HG03354 (cell line): ENCODE measurements around the gene ZNF680.
"Not testable (repeated sequence)": the region's sequence is repeated elsewhere in the genome, so short reads cannot be mapped to it uniquely, and the experiment has no call there.

ENCODE experiments used
- ATAC-seq: cut with Tn5 transposase; IDR thresholded peaks from one replicate; pipeline ENCODE4 v1.9.1; 2021; ENCODE audit warnings: mild to moderate bottlenecking; ENCODE audit not compliant: unreplicated experiment, poor library complexity, severe bottlenecking

ZNF680 gene

DNA sequence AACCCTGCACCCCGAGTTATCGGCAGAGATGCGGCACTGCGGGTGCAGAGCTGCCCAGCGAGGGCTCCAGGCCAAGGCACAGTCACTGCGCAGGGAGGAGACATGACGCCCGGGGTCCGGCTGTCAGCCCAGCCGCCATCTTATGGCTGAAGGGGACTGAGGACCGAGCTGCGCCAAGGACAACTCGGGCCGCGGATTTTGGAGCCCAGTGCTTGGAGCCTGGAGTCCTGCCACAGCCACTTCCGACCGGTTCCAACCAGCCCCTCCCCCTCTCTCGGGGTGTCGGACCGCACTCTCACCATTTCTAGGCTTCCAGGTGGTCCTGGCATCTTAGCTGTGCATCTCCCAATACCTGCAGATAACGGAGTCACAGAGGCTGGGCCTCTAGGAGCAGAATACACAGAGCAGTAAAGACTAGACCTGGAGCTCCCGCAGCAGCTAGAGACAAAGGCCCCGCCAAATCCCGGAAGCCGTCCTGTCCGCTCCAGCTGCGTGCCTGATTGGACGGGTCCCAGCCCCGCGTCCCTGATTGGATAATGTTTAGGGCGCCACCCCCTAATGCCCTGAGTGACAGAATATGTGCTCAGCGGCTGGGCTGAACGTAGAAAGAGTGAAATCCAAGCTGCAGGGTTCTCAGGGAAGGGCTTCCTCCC, at the start of gene ZNF680:
Gene ZNF680, minus strand, starts transcription at position 446 of the 653 bp plus-strand sequence. Its CDS starts 117 bp downstream, at position 329.
- peak; percentile 99 for ATAC-seq

DNA sequence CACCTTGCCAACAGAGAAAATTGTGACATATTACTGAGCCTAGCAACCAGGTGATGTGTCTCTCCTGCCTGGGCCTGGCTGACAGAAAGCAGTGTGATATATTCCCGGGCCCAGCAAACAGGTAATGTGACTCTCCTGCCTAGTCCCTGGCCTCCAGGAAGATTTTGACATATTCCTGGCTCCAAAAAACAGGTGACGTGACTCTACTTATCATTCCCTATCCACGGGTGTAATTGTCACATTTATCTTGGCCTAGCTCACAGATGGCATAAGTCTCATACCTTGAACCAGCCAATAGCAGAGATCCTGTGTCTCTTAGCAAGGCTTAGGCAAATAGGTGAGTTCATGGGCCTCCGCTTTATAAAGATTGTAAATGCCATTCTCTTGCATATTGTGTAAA, 49.6 kb upstream of the ZNF680 start:
- ATAC-seq = no peak

DNA sequence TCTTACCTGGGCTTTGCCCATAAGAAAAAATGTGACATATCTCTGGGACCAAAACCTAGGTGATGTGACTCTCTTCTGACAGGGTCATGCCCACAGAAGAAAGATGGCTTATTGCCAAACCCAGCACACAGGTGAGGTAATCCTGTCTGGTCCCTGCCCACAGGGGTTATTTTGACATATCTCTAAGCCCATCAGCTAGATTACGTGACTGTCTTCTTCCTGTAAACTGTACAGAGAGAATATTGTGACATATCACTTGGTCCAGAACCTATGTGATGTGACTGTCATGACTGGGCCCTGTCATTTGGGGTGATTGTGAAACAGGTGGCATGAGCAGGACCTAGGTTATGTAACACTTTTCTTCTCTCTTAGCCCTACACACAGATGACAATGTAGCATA, 48.8 kb upstream of the ZNF680 start:
- ATAC-seq = no peak

DNA sequence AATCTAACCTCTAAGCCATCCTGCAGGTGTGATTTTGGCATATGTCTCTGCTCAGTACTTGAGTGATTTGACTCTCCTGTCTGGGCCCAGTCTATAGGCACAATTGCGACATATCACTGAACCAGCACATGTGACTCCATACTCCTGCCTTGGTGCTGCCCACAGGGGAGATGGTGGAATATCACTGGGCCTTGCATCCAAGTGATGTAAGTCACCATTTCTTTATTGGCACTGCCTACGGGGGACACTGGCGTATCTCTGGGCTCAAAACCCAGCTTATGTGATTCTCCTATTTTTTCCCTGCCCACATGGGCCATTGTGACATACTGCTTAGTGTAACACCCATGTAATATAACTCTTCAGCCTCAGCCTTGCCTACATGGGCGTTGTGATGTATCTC, 48.1 kb upstream of the ZNF680 start:
- no peak for ATAC-seq

DNA sequence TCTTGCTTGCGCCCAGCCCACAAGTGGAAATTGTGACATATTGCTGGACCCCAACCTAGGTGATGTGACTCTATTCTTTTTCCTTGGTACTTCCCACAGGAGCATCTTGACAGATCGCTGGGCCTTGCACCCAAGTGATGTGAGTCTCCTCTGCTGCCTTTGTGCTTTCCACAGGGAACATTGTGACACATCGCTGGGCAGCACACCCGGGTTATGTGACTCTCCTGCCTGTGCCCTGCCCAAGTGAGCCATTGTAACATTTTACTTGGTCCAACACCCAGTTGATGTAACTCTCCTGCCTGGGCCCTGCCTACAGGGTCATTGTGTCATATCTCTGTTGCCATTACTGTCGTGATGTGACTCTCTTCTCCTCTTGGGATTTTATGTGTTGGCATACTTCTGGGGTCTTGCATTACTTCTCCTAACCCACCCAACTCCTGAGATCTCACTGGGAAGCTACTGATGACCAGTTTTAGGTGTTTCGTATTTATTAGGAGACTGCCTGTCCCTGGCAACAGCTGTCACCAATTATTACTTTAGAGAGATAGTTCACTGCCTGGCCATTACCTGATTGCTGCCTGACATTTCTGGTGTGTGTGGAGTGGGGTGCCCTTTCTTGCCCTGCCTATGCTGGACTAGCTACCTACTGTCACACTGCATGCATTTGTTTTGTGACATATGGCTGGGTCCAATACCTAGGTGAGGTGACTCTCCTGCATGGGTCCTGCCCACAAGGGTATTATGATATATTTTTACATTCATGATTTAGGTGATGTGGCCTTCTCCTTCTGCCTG, 45.4 kb upstream of the ZNF680 start:
- ATAC-seq = no peak

DNA sequence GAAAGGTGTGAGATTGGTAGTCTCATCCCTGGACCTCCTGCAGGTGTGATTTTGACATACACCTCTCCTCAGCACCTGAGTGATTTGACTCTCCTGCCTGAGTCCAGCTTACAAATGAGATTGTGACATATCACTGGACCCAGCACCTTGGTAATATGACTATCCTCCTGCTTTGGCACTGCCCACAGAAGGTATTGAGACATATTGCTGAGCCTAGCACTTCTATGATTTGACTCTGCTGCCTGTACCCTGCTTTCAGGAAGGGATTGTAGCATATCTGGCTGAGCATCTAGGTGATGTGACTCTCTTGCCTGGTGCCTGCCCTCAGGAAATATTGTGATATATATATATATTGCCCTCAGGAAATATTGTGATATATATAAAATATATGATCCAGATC, 43.5 kb upstream of the ZNF680 start:
- ATAC-seq = no peak

DNA sequence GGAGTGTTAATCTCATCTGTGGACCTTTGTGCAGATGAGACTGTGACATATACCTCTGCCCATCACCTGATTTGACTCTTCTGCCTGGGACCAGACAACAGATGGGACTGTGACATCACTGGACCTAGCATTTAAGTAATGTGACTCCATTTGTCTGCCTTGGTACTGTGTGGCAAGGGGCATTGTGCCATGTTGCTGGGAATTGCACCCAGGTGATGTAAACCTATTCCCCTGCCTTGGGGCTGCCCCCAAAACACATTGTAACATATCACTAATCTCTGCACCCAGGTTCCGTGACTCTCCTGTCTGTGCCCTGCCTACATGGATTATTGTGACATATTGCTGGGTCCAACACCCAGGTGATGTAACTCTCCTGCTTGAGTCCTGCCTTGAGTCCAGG, 40.4 kb upstream of the ZNF680 start:
- no peak for ATAC-seq

DNA sequence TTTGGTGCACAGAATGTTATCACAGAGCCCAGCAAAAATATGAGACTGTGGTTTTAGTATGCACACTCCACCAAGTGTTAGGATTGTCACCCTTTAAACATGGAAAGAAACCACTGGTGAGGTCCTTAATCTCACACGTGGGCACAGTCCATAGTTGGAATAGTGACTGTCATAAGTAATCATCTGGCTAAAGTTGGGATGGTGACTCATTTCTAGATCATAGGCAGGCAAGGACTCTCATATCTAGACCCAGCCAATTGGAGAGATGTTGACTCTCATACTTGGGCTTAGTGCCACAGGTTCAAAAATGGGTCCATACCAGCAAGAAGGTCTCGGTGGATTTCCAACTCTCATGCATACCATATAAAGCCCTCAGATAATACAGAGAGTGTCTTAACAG, 39.6 kb upstream of the ZNF680 start:
- no peak for ATAC-seq

DNA sequence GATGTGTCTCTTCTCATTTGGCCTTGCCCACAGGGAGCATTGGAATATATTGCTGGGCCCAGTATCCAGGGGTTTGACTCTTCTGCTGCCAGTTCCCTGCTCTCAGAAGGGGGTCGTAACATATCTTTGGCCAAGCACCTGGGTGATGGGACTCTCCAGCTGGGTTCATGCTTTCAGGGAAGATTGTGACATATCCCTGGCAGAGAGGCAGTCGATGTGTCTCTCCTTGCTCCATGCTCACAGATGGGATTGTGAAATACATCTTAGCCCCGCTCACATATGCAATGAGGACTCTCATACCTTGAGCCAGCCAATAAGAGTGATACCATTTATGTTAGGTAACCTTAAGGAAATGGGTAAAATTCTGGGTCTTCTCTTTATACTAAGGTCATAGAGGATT, 39.2 kb upstream of the ZNF680 start:
- ATAC-seq = no peak

DNA sequence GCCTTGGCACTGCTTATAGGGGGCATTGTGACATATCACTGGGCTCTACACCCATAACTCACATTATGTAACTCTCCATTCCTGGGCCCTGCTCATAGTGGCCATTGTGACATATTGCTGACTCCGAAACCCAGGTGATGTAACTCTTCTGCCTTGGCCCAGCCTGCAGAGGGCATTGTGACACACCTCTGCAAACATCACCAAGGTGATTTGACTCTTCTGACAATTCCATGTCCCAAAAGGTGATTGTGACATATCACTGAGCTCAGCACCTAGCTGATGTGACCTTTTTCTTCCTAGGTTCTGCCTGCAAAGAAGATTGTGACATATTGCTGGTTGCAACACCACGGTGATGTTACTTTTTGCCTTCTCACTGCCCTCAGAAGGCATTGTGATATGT, 36.5 kb upstream of the ZNF680 start:
- ATAC-seq = no peak

DNA sequence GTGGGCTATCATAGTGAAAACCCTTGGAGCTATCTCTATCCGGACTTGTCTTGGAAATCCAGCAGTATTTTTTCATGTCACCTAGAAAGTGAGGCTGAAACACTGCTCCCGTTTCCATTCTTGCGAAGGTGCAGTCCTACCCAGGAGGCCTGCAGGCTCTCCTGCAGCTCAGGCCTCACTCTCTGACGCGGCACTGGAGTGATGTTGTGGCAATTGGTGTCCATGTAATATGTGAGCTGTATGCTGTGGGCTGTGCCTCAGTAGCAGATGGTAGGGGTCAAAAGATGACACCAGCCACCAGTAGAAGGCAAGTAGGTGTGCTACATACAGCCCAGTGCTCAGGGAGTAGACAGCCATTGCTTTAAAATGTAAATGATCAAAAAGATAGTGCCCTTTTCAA, 28.1 kb upstream of the ZNF680 start:
- no peak for ATAC-seq

DNA sequence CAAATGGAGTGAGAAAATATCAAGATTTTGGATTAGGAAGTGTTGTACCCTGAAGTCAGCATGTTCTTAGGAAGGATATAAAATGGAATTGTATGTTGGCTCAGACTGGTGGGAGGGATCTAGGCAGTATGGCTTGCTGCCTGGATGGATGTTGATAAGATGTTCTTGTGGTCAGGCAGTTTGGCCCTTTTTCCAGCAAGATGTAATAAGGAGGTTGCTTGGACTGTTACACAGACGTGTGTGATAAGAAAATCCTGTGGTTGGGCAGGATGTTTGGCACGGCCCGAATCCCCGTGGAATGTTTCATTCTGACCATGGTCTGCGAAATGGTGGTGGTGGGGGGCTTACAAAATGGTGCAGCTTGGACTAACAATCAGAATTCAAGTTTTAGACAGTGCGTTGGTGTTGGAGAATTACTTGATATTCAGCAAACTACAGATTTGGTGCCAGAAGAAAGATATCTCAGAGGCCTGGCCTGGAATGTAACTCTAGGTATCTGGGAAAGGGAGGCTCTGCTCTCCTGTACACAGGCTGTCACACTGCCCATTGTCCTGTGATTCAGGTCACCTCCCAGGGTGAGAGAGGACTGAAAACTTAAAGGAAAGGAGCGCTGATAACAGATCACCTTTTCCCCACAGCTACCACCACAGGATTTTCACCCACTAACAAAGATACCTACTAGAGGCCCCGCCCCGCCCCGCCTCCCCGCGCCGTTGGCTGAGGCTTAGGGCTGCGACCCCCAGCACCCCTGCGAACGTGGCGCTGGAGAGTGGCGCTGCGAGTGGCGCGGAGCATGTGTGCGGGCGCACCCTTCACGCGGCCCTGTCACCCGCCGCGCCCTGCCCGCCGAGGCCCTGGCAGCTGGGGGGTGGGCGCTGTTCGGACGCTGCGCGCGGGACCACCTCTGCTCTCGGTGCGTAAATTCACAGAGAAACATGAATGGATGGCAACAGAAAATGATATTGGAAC, 19.3 kb upstream of the ZNF680 start:
- ATAC-seq = no peak

DNA sequence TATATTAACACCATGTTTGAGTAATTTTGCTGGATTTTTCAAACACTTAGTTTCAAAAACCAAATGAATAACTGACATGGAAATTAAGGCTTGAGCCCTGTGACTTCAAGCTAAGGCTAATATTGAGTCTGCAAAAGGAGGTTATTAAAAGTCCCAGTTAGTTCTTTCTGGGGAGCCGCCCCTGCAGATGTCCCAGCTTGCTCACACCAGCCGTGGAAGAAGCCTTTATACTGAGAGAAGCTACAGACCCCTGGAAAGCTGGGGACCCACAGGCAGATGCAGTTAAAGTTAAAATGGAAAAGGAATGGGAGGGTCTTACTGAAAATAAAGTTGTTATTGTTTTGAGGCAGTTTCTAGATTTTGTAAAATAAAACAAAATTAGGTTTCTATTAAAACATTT, 18.5 kb upstream of the ZNF680 start:
- ATAC-seq = no peak

DNA sequence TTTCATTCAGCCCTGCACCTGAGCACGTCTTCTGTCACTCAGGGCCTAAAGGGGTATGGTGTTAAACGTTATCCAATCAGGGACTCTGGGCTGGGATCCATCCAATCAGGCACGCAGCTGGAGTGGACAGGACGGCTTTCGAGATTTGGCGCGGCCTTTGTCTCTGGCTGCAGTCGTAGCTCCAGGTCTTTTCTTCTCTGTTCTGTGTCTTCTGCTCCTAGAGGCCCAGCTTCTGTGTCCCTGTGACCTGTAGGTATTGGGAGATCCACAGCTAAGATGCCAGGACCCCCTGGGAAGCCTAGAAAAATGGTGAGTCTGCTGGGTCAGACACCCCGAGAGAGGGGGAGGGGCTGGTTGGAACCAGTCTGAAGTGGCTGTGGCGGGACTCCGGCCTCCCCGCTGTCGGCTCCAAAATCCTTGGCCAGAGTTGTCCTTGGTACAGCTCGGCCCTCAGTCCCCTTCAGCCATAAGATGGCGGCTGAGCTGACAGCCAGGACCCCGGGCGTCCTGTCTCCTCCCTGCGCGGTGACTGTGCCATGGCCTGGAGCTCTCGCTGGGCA, 11.7 kb upstream of the ZNF680 start:
- ATAC-seq = no peak

DNA sequence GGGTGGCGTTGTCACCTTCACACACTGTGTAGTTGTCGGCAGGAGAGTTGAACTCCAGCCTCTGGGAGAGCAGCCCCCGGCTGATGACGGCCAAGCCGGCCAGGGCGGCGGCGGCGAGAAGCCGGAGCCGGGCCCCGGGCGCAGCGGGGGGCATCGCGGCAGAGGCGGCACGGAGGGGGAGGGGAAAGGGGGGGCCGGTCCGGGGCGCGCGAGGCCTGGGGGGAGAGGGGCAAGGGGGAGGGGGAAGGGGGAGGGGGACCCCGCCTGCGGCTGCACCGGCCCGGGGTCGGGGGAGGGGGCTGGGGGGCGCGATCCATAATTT, 7.4 kb upstream of the ZNF680 start:
- ATAC-seq = not testable (repeated sequence)

DNA sequence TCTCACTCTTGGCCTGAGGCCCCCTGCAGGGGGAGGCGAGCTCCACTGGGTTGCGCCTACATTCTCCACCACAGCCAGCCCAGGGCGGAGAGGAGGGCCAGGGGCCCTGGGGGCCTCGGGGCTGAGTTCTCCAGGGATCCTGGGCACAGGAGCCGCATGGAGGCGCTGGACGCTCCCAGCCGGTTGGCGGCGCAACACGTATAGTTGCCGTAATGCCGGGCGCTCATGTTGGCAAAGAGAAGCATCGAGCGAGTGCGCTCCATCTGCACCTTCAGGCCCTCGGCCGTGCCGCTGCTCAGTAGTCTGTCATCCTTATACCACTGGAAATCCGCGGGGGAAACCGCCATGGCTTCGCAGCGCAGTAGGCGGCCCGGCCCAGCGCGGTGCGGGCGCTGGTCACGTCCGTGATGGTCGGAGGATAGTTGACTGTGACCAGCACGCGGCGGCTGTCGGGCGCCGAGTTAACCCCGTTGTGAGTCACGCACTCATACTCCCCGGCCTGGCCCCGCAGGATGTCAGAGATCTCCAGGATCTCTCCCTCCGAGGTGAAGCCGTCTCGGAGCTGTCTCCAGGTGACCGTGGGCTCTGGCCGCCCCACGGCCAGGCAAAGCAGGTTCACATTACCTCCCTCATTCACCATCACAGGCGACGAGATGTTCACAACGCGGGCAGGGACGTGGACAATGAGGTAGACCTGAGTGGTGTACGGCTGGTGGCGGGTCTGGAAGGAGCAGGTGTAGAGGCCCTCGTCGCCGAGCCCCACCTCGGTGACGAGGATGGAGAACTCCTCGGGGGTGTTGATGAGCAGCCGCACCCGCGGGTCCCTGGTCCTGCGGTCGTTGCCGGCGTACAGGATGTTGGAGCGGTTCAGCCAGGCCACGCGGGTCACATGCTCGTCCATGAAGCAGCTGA, 6.8 kb upstream of the ZNF680 start:
- peak; percentile 48 for ATAC-seq

DNA sequence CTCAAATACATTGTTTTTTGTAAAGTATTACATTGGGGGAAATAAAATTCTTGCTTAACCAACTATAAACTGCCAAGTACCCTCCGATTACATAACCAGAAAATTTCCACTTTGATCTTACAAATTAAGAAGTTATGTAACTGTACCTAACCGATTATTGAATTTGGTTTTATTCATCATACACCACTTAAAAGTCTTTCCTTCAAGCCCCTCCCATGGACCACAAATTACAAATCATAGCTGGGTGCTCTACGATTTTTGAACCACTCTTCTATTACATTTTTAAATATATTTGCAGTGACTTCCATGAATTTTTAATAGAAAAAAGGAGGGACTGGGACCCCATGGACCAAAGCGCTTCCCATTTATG, 630 bp downstream of the ZNF680 start:
- ATAC-seq = no peak

DNA sequence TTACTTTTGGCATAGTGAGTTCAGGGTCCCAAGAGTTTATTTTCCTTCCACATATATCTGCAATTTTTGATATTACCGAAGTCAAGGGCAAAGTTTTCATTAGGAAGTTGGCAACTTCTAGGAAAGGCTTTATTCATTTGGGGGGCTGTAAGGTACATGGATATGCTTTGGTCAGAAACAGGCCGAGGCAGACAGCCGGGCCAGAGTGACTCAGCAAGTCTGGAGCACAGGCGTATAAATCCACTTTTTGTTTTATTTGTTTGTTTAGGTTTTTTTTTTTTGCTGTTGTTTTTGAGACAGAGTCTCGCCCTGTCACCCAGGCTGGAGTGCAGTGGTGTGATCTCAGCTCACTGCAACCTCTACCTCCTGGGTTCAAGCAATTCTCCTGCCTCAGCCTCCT, 3.7 kb downstream of the ZNF680 start:
- ATAC-seq = no peak

DNA sequence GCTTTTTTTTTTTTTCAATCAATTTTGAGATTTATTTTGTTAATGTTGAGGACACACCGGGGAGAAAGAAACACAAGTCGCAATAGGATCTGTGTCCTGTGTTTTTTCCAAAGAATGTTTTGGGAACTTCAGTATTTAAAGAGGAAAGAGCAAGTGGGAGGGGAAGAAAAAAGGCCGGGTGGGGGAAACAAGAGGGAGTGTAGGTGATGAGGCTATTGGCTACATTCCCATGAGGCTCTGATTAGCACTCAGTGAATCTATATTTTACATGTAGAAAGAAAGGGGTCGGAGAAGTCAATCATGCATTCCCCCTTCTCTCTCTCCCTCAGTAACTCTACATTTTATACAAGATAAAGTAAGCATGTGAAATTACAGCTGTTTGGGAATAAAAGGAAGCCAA, 4.1 kb downstream of the ZNF680 start:
- ATAC-seq = no peak
